Measurements from ENCODE around the gene RBP2.

RBP2 gene

DNA sequence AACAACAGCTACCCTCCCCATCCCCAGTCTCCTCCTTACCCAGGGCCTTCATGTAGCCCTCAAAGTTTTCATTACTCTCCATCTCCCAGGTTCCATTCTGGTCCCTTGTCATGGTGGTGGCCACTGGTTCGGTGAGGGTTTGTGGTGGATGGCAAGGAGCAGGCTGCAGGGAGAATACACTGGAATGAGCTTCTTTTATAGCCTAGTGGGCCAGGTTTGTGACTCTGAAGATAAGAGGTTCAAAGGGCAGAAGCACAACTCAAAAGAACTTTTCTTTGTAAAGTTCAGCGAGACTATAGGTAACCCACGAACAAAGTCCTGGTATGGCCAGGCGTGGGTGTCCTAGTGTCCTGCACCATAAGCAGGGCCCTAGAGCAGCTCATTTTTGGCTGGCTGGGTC, at the start of gene RBP2:
TSS of gene RBP2 (minus strand) at position 169 of the 400 bp plus-strand sequence. CDS start at position 112, 57 bp downstream.
- DNase-seq, result no peak

DNA sequence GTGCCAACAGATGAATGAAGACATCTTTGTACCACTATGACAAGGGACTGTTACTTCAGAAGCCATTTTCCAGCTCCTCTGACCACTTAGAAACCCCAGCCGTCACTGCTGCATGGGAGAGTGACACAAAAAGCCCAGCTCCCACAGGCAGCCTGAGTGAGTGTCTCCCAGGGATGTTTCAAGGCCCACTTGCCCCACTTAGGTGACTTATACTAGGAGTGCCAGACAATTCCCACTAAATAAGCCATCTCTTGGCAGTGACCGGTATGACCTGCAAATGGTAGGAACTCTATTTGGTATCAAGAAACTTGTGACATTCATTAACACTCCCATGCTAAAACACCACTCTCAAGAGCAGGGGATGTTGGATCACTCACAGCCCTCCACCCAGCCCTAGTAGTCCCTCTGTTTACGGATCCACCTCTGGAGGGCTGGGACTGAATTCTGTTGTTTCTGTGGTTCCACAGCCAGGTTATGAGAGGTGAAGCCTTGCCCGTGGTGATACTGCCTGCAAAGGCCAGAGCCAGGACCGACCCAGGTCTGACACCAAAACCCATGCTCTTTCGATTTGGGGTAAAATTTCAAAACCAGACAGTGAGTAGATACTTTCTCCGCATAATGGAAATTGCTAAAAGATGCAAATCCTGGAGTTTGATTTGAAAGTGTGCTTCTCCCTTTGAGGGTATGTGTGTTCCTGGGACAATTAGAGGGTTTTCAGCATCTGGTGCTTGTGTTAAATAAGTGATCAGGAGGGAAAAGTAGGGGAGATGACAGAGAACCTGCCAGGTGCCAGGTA, 48.7 kb upstream of the RBP2 start:
- DNase-seq, result no peak

DNA sequence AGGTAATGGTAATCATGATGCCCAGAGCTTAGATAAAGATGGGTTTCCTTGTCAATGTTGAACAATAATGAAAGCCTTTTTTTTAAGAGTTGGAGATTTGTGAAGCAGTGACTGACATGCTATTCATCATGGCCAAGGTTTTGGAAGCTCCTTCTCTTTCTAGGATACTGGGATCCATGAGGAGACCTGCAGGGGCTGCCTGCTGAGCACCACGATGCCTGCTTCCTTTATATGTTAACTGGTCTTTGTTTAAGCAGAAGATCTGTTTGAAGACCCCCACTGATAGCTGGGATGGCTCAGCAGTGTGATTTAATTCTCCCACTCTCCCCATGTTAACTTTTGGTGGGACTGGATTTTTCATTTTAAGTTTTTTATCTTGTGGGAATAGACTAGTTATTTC, 47.4 kb upstream of the RBP2 start:
- no peak for DNase-seq

DNA sequence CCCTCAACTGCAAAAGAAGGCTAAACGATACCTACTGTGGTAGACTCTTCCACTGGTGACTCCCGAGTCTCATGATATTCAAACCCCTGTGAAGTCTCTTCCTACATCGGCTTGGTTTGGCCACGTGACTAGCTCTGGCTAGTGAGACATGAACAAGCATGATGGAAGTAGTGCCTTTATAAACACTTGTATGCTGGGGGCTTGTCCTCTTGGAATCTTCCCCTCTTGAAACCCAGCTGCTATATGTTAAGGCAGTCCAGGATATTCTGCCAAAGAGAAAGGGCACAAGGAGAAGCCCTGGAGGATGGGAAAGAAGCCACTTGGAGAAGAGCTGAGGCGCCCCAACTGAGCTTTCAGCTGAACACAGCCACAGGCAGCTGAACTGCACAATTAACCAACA, 46.9 kb upstream of the RBP2 start:
- DNase-seq, result no peak

DNA sequence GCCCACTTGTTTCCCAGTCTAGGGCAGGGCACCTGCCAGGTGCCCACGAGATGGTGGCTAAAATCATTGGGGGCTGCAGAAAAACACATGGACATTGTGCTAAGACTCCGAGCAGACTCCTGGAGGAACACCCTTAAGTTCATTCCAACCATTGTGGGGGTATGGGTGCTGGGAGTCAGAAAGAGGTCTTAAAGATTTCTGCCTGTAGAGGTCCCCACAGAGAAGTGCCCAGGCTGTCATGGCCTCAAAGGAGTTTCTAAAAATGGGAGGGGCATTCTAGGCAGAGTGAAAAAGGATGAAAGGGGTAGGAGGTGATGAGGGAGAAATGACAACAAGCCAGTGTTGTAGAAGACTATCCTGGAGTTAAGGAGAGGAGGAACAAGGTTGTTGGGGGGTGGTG, 46.1 kb upstream of the RBP2 start:
- DNase-seq, result no peak

DNA sequence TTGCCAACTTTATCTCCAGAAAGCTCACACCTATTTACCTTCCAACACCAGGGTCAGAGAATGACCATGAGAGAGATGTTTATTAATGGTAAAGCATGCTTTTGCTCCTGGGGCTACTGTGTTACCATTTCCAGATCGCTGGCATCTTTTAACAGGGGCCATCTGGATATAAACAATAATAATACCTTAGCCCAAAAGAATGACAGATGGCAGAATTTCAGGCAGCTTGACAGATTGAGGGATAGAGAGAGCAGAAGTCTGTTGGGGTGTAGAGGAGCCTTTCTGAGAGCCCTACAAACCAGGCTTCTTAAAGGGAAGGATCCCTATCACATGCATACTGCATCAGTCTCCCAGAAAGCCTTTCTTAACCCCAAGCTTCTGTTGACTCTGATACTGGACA, 45.5 kb upstream of the RBP2 start:
- DNase-seq, result no peak

DNA sequence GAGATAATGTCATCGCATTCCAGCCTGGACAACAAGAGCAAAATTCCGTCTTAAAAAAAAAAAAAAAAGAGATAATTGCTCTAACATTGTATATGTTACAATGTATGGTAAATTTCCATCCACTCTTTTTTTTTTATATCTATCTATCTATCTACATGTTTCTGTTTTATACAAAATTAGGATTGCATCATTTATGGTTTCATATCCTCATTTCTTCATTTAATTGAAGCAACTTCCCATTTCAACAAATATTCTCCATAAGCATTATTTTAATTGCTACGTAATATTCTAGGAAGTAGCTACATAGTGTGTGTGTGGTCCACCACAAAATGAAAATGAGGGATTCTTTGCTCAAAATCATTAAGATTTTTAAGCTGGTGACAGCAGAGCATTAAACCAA, 44.8 kb upstream of the RBP2 start:
- DNase-seq, result no peak

DNA sequence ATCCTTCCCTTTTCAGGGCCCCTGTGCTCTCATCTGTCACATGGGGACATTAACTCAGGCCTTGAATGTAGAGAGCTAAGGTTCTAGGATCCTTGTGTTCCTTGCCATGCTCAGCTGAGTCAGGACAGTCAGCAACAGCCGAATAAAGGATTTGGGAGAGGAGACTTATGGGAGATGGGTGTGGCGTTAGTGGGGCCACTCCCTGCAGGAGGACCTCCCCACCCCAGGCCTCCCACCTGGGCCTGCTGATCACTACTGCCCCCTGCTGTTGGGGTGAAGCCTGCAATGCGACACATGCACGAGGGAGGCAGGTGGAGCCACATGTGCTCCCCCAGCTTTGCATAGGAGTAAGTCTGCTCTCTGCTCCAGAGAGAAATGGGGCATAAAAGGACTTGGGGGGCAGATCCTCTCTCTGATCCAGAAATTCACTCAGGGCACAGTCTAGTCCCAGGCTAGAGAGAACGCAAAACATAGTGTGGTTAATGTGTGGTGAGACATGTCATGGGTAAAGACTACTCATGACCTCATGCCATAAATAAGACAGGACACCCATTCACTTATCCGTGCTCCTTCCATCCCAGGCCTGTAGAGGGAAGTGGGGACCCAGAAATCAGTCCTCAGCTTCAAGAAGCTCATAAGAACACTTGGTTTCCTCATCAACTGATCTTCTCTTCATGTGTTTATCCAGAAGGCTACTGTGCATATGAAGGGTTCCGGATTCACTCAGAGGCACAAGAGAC, 43.9 kb upstream of the RBP2 start:
- no peak for DNase-seq

DNA sequence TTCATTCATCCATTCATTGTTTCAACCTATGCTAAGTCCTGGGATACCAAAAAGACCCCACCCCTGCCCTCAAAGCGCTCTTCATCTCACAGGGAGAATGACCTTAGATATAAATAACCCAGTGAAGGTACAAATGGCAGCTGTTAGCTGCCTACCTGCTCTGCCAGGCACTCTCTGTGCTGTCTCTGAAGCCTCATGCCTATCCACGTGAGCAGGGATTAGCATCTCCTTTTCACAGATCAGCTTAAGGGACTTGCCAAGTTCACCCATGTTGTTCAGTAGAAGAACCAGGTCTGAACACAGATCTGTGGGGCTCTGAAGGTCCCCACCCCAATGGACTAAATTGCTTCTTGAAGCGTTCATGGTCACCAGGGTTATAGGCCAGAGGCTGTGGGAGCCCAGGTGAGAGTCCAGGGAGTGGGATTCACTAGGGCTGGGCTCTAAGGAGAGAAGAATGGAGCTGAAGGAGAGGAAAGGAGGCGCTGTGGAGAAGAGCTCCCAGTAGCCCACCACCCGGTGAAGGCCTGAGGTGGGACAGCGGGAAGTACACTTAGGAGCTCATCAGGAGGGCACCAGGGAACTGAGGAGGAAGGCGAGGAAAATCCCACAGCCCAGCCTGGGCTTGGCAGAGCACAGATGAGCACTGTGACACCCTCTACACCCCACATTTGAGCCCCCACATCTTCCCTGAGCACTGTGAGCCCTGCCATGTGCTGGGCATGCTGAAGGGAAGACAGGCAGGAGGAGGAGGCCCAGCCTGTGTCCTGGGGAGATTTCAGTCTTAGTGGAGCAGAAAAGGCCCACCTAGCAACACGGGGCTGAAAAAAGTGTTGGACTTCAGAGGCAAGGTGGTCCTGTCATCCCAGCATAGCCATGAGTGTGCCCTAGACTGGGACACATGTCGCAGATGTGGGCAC, 42.9 kb upstream of the RBP2 start:
- no peak for DNase-seq

DNA sequence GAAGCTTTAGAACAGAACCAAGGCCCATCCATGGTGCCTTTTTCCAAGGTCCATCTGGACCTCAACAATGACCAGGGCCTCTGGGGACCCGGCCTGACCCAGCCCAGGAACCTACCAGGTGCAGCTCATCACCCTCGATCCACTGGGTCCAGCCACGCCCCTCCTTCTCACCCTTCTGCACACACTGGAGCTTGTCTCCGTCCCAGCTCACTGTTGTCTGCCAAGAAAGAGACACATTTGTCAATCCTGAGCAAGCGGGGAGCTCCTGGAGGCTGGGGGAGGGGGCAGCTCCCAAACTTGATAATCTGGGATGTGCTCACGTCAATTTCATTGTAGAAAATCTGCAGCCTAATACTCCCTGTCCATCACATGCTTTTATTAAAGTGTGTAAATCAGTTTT, 42.0 kb upstream of the RBP2 start:
- DNase-seq, result no peak

DNA sequence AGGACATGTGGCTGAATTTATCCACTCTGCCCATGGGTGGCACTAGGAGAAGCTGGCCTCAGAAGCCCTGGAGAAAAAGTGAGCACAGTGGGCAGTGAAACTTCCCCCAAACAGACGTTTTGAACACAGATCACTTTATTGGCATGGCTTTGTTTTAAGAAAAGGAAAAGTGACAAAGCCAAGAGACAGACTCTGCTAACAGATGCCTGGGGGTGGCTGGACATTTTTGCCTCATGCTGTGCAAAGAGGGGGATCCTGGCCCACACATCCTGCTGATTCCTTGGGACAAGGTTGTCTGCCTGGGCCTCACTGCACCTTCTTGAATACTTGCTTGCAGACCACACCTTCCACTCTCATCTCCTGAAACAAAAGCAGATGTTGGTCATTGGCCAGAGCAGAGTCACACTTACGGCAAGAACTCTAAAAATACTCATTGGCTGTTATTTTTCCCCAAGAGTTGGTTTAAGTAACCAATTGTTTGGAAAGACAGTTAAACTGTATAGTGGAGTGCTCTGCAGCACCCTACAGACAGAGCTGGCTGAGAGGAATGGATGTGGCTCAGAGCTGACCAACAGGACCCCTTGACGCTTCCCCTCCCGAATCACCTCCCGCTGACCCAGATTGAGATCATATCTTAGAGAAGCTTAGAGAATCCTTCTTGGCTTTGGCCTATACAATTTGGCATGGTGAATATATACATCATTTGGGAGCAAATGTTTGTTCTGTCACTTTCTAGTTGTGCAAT, 41.2 kb upstream of the RBP2 start:
- no peak for DNase-seq

DNA sequence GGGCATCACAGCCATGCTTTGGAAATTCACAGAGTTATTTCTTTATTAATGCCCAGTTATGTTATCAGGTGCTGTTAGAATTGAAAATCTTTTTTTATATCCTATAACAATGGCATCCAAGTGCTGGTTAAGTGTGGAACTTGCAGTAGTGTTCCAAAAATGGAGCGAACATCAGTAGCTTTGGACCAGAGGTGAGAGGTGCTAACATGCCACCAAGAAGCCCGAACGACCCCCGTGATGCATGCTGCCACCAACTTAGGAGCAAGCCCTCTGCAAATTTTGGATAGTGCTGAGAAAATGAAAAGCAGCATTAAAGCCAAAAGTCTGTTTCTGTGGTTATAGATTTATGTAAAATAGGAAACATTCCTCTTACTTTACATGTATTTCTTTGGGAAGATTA, 38.4 kb upstream of the RBP2 start:
- DNase-seq, result no peak

DNA sequence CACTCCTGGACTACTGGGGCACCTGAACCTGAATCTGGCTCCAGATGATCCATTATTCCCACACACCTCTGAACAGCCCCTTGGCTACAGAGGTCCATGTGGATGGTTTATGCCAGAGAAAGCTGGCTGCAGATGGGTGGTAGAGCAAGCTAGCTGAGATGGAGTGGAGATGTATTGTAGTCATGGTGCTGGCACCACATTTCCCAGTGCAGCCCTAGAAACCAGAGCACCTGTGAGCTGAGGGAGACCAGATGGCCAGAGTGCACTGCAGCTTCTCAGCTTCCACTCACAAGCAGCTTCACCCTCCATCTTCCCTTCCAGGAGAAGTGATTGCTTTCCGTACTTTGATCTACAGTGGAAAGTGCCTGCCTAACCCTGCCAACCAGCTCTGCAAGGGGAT, 33.3 kb upstream of the RBP2 start:
- DNase-seq, result no peak

DNA sequence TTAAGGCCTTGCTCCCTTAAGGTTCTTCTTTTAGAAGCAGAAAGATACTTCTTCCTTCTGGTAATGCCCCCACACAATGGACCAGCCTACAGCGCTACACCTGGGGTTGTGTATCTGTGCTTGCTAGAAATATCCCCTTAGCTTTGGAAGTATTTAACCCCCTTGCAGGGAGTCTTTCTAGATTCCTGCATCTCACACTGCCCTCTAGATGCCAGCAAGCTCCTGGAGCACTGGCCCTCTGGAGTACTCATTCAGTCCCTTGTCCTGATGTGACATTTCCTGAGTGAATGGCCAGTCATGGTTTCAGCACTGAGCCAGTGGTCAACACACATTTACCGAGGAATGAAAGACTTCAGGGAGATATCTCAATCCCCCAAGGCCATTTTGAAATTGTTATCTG, 30.4 kb upstream of the RBP2 start:
- no peak for DNase-seq

DNA sequence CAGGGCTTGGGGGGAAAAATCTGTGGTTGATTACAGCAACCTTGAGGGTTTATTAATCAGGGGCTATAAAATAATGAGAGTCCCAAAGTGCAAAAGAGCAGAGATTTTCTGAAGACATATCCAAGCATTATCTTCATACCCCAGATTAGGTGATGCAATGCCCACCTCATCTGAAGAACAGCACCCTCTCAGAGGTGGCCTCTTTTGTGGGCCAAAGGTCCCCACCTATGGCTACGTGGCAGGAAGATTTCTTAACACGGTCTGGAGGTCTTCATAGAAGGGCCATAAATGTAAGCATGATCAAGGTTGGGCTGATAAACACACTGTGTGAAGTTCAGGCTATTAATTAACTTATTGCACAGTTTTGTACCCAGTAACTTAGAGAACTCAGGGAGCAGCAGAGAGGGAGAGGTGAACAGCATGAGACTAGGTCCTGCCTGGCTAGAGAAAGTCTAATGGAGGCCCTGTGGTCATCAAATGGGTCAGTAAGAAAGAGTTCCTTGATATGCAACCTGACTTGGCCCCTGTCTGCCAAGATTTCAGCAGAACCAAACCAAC, 29.6 kb upstream of the RBP2 start:
- DNase-seq, result no peak

DNA sequence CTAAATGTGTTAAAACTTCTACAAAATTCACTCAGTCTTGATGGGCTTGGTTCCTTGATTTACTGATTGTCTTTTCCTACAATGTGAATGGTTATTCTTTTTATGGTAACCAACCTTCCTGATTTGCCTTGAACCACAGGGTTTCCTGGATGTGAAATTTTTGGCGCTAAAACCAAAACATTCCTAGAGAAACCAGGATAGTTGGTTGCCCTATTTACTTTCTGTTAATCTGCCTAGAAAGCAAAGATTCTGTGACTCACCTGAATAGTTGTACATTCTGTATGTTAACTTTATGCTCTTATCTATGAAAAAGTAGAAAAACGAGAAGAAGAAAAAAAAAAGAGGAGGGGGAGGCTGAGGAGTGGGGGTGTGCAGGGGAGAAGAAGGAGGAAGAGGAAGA, 23.2 kb upstream of the RBP2 start:
- no peak for DNase-seq

DNA sequence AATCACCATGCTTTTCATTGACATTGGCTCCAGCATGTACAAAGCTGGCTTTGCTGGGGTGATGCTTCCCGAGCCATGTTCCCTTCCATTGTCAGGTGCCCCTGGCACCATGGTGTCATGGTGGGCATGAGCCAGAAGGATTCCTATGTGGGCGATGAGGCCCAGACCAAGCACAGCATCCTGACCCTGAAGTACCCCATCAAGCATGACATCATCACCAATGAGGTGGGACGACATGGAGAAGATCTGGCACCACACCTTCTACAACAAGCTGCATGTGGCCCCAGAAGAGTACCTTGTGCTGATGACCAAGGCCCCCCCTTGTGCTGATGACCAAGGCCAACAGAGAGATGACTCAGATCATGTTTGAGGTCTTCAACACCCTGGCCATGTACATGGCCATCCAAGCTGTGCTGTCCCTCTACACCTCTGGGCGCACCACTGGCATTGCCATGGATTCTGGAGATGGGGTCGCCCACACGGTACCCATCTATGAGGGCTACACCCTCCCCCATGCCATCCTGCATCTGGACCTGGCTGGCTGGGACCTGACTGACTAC, 17.6 kb upstream of the RBP2 start:
- no peak for DNase-seq

DNA sequence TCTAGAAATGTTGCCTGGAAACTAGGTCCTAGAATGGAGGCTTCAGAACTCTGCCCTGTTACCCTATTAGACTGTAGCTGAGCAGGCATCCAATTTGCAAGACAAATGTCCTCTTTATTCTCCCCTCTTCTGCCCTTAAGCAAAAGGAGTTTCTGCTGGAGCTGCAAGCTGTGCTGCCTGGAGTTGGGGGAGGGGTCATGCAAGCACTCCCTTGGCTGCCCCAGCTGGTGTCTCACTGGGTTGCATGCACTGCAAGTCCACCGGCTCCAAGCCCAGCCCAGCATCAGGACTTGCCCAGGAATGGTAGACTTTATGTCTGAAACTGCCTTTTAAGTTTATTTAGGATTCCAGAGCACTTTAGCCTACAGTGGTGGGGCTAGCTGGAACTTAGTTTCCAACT, 15.7 kb upstream of the RBP2 start:
- no peak for DNase-seq

DNA sequence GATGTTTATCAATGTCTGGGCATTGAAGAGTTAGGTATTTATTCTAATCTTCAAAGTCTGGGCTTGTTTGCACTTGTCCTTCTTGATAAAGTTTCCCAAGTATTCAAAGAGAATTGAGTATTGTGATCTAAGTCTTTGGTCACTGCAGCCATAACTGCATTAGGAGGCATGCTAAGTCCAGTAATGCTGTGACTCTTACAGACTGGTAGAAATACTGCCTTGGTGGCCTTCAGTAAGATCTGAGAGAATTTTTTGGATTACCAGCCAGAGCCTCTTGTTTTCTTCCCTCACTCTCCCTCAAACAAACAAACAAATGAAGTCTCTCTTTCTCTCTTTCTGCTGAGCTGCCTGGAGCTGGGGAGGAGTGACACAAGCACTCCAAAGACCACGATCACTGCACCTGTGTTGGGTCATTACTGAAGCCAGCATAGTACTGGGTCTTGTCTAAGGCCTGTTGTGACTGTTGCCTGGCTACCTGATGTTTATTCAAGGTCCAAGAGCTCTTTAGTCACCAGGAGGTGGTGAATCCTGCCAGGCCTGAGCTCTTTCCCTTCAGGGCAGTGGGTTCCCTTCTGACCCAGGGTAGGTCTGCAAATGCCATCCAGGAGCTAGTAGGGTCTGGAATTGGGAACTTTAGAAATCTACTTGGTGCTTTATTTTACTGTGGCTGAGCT, 14.8 kb upstream of the RBP2 start:
- no peak for DNase-seq

DNA sequence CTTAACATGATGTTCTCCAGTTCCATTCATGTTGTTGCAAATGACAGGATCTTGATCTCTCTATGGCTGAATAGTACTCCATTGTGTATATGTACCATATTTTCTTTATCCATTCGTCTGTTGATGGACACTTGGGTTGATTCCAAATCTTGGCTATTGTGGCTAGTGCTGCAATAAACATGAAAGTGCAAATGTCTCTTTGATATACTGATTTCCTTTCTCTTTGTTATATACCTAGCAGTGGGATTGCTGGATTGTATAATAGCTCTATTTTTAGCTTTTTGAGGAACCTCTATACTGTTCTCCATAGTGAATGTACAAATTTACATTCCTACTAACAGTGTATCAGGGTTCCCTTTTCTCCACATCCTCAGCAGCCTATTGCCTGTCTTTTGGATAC, 5.9 kb upstream of the RBP2 start:
- DNase-seq, result no peak

DNA sequence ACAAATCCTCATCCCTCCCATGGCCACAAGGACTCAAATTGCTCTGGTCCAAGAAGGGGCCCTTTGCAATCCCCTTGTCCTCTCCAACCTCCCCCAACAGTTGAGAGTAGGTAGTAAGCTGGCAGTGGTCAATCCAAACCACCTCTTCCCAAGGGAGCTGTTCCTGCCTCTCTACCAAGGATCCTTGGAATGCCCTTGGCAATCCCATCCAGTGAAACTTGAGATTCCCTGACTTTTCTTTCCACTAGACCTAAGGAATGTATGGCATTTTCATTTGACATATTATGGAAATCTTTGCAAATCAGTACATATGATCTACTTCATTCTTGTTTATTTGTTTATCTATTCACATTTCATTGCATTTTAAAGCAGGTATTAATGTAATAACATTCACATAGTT, 4.8 kb upstream of the RBP2 start:
- no peak for DNase-seq

DNA sequence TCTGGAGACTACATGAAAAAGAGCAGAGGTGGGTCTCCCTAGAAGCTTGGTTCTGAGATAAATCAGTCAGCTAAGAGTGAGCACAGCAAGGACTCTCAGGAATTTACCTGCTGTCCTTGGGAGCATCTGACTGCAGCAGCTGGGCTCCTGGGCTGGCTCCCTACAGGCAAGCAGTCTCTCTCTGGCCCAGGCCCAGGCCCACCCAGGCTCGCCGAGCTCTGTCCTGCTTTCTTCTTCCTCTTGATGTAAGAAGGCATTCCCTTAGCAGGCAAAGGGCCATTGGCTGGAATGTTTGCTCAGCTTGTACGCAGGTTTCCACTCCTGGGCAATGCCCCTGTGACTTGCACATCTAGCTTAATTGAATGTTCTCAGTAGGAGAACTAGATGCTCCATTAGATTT, 4.3 kb upstream of the RBP2 start:
- no peak for DNase-seq

Data from activated effector memory CD4-positive, alpha-beta T cell treated with Interleukin-2 at 50 U/mL for 16 hours (primary cell).